Measurements from ENCODE around the gene HOXB7. TPM values are rescaled to one million over a fixed set of nuclear protein-coding genes. Genes with fewer than 3 reads are reported as not detected.
A peak's percentile ranks its signal among the peaks of the same experiment; 100 is the strongest.

The HOXB7 gene
- total RNA-seq, 2 experiments from 2014 or later = 1.6 to 1.7 TPM

DNA sequence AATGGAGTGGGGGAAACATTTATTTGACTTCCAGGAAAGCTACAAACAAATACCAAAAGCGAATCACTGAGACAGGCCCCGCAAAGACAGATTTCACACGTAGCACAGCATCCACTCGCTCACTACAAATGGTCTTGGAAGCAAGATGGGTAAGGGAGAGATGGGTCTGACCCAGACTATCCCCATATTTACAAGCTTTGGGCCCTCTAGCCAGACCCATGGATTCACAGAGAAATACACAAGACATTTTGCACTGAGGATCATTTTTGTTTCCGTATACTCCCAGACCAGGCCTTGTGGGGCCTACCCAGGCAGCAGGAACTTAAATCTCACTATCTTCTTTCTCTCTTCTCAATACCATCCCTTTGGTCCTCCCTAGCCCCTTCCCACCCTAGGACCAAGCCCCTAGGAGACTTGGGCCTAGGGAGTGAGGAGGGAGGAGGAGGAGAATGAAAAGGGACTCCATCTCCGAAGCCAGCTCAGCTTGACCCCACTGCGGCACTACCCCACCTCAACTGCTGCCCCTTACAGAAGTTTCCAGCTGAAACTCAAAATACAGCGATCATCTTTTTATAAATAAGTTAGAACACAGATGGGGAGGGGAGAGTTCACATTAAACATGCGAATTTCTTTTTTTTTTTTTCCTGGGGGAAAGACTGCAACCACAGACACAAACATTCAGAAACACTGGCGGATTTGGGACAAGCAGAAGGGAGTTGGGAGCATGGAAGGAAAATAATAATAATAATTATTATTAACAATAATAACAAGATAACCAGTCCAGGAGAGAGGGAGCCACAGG is 19.4 kb downstream of the HOXB7 start:
- H3K36me3 Mint-ChIP-seq (ENCODE audit: low read depth) = no peaks in the 10 kb centered on the region
- no peak for DNase-seq
- no peaks in the 10 kb centered on the region for H3K9me3 Mint-ChIP-seq
- peaks cover 84% of the 10 kb centered on the region for H3K27me3 Mint-ChIP-seq
- no peak overlapping the region for H3K4me3 Mint-ChIP-seq
- no peak overlapping the region for H3K27ac Mint-ChIP-seq
- ChIA-PET POLR2A (interaction anchor here (0.8 to 1.9 kb wide), 4 partner anchors 22 to 258 kb away, joined by 3 to 8 read pairs (median 6); no protein-coding TSS in a partner anchor), CTCF (interaction anchor here (0.7 to 5.8 kb wide), 8 partner anchors 99 to 511 kb away, joined by 3 to 62 read pairs (median 16); no protein-coding TSS in a partner anchor)
- peaks cover 43% of the 10 kb centered on the region for H3K4me1 Mint-ChIP-seq

DNA sequence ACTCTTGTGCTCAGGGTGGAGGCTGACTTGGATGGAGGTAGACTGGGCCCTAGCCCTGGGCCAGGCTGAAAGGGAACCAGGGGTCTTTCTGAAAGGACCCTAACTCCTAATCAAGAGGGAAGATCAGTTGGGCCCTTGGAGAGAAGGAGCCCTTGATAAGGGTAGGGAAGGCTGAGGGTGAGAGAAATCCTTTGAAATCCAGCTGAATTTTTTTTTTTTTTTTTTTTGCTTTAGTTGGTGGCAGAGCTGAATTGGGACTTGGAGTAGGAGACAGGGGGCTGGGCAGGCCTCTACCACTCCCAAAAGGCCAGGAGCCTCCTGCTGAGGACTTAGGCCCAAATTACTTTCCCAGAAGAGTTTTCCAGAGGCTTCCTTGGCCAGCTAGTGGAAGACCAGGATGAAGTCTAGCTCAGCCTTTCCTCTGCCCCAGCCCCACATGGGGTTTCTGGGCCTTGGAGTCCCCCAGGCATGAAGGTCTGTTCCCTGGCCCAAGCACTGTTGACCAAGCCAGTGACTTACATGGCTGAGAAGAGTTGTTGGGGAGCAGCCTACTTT is 20.1 kb downstream of the HOXB7 start:
- Mint-ChIP-seq H3K9me3 (no peaks in the 10 kb centered on the region), H3K36me3 (ENCODE audit: low read depth) (no peaks in the 10 kb centered on the region), H3K27ac (no peak overlapping the region), H3K27me3 (peaks cover 85% of the 10 kb centered on the region), H3K4me1 (peaks cover 46% of the 10 kb centered on the region), H3K4me3 (no peak overlapping the region)
- DNase-seq = no peak
- ChIA-PET CTCF (interaction anchor here (0.7 to 5.8 kb wide), 5 partner anchors 98 to 510 kb away, joined by 3 to 62 read pairs (median 5); no protein-coding TSS in a partner anchor), POLR2A (interaction anchor here (1.4 to 1.9 kb wide), 2 partner anchors 255 to 257 kb away, joined by 3 to 8 read pairs; no protein-coding TSS in a partner anchor)

DNA sequence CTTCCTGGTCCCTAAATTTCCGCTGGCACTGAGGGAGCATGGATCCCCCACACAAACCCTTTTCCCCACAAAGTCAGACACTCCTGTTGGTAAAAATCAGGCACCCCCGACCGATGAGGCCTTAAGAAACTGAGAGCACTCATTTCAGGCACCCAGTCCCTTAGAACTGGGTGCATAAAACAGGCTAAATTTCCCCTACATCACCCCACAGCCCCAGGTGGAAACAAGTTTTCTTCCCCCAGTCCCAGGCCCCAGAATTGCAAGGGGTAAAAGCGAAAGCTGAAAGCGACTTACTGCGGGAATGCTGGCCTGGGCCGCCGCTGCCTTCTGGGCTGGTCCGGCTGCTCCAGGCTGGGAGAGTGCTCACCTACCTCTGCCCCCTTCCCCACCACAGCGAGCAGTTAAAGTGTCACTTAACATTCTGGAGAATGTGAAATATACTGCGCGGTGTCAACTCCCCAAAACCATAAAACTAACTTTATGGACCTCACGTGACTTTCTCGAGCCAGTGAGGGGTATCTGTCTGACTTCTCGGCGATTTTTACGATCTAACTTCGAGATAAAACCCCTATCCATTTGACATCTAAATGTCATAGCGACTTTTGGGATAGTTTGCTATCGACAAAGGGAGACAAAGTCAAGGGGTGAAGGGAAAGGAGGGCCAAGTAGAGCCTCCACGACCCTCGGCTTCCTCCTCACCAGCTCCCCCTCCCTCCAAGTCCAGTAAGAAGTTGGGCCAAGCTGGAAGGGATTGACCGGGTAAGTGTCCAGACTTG is 20.8 kb downstream of the HOXB7 start, which contains the start of gene HOXB3:
Gene HOXB3, minus strand, starts transcription at position 411 of the 776 bp plus-strand sequence. CDS start 37,767 bp downstream, outside the sequence.
- POLR2A ChIA-PET = interaction anchor here (1.4 to 1.9 kb wide), 2 partner anchors 254 to 256 kb away, joined by 3 to 8 read pairs; no protein-coding TSS in a partner anchor
- no peaks in the 10 kb centered on the region for H3K36me3 Mint-ChIP-seq (ENCODE audit: low read depth)
- DNase-seq = no peak
- H3K4me1 Mint-ChIP-seq = peaks cover 48% of the 10 kb centered on the region
- H3K9me3 Mint-ChIP-seq = no peaks in the 10 kb centered on the region
- no peak within 1 kb of the TSS for H3K27ac Mint-ChIP-seq
- peaks cover 79% of the 10 kb centered on the region for H3K27me3 Mint-ChIP-seq
- CTCF ChIA-PET = interaction anchor here (0.9 to 5.8 kb wide), 4 partner anchors 97 to 431 kb away, joined by 3 to 62 read pairs (median 8); no protein-coding TSS in a partner anchor
- H3K4me3 Mint-ChIP-seq = no peak within 1 kb of the TSS

DNA sequence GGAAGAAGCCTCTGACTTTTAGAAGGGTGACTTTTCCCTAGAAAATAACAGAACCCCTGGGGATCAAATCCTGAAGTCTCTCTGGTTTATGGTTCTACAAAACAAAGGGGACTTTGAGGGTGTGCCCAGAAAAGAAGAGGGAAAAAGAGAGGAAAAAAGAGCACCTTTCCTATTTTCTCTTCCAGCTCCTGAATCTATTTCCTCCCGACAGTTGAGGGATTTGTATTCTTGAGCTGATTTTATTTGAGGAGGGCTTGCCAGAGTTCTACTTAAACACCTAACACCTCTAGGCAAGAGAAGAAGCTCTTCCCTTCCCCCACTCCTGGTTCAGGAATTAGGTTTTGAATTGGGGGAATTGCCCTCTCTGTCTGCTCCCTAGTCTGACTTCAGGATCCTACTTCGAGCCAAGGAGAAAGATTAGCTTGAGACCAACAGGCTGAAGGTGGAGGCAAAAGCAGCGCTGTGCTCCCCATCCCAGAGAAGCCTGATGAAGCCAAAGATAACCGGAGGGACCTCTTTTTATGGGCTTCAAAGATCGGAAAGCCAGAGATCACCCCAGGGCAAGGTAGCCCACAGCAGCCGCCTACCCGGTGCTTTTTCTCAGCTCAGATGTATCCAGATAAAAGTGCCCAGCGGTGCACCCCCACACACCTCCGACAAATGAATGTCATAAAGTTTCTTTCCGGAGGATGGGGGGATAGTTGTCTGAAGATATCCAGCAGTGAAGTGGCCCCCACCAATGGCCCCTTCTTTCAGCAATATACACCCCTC is 21.6 kb downstream of the HOXB7 start:
- H3K4me1 Mint-ChIP-seq = peaks cover 55% of the 10 kb centered on the region
- no peak overlapping the region for H3K4me3 Mint-ChIP-seq
- CTCF ChIA-PET = interaction anchor here (1.0 to 2.5 kb wide), 5 partner anchors 29 to 281 kb away, joined by 3 to 12 read pairs (median 5); no protein-coding TSS in a partner anchor
- DNase-seq = no peak
- POLR2A ChIA-PET = interaction anchor here (0.6 to 1.4 kb wide), 2 partner anchors 253 to 294 kb away, joined by 3 read pairs; no protein-coding TSS in a partner anchor
- peaks cover 78% of the 10 kb centered on the region for H3K27me3 Mint-ChIP-seq
- no peaks in the 10 kb centered on the region for H3K36me3 Mint-ChIP-seq (ENCODE audit: low read depth)
- H3K9me3 Mint-ChIP-seq = no peaks in the 10 kb centered on the region
- H3K27ac Mint-ChIP-seq = no peak overlapping the region

DNA sequence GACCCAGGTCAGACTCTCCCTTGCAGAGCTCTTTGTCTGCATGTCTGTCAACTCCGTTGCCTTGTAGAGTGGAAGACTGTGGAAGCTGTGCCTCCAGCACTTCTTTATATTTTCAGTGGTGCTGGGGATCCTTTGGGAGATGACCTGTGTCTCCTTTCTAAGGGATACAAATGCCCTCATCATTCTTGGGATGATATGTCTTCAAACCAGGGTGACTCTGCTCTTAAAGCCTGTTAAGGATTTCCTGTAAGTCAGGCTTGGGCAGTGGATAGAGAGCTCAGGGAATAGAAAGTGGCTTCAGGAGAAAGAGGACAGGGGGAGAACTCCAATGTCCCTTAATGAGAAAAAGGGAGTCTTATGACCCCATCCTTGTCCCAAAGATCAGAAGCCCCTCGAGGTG is 22.3 kb downstream of the HOXB7 start:
- Mint-ChIP-seq H3K27me3 (peaks cover 78% of the 10 kb centered on the region), H3K4me1 (peaks cover 51% of the 10 kb centered on the region), H3K36me3 (ENCODE audit: low read depth) (no peaks in the 10 kb centered on the region), H3K27ac (no peak overlapping the region), H3K4me3 (no peak overlapping the region), H3K9me3 (no peaks in the 10 kb centered on the region)
- POLR2A ChIA-PET = interaction anchor here (0.6 to 1.2 kb wide), 2 partner anchors 38 to 293 kb away, joined by 3 read pairs; partner anchors contain the start of gene HOXB9
- DNase-seq = no peak
- CTCF ChIA-PET = interaction anchor here (0.6 to 2.5 kb wide), 7 partner anchors 30 to 435 kb away, joined by 3 to 12 read pairs (median 4); no protein-coding TSS in a partner anchor

DNA sequence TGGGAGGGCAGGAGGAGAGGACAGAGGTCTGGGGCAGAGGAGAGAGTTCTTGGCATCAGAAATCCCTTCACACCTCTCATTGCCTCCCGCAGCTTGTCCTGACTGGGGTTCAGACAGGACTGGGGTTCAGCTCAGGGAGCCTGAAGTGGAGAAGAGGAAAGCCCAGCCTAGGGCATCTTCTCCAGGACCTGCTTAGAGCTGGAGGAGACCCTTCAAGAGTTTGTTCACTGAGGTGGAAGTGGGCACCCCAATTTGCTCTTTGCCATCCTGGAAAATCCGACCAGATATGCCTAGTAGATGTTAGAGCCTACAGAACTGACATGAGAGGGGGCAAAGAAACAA is 22.8 kb downstream of the HOXB7 start:
- H3K36me3 Mint-ChIP-seq (ENCODE audit: low read depth) = no peaks in the 10 kb centered on the region
- no peaks in the 10 kb centered on the region for H3K9me3 Mint-ChIP-seq
- POLR2A ChIA-PET = interaction anchor here (0.7 to 1.2 kb wide), 6 partner anchors 13 to 236 kb away, joined by 3 to 4 read pairs (median 3); partner anchors contain the start of gene HOXB9
- H3K27ac Mint-ChIP-seq = no peak overlapping the region
- no peak for DNase-seq
- H3K4me1 Mint-ChIP-seq = peaks cover 46% of the 10 kb centered on the region
- no peak overlapping the region for H3K4me3 Mint-ChIP-seq
- H3K27me3 Mint-ChIP-seq = peaks cover 78% of the 10 kb centered on the region
- CTCF ChIA-PET = interaction anchor here (0.5 to 2.5 kb wide), 10 partner anchors 30 to 435 kb away, joined by 3 to 12 read pairs (median 4); no protein-coding TSS in a partner anchor

DNA sequence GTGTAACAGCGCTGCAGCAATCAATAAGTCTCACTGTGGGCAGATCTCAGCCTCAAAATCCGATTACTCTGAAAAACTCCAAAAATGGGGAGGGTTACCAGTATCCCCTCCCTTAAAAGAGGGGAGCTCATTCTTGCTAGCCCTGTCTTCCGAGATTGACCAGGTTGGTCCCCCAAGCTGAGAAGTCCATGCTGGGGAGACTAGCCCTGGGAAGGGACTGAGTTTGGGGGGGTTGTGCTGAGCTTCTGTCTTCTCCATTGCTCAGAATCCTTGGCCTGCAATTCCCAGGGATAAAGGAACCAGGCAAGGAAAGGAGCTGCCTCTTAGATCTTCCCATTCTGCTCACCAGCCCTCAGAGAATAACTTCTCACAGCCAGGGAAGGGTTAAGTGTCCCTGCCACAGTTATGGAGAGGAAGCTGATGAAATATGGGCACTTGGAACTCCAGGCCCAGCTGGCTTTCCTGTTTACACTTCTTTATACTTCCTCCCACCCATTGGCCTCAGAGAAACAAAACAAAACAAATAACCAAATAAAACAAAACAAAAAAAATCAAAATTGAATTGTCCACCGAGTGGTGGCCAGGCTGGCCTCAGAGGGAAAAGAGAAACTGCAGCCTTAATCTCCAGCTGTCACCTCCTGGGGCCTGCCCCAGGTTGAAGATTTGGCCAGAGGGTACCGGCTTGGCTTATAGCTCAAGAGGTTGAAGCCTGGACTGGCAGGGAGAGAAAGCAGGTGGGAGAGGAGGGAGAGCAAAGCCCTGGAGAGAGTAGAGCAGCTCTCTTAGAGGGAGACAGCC is 23.3 kb downstream of the HOXB7 start:
- CTCF ChIA-PET = interaction anchor here (0.5 to 2.5 kb wide), 10 partner anchors 31 to 328 kb away, joined by 3 to 12 read pairs (median 3); no protein-coding TSS in a partner anchor
- DNase-seq = no peak
- H3K27me3 Mint-ChIP-seq = peaks cover 79% of the 10 kb centered on the region
- no peaks in the 10 kb centered on the region for H3K9me3 Mint-ChIP-seq
- H3K4me3 Mint-ChIP-seq = no peak overlapping the region
- no peak overlapping the region for H3K27ac Mint-ChIP-seq
- POLR2A ChIA-PET = interaction anchor here (0.7 to 1.2 kb wide), 6 partner anchors 14 to 235 kb away, joined by 3 to 4 read pairs (median 3); partner anchors contain the start of gene HOXB9
- no peaks in the 10 kb centered on the region for H3K36me3 Mint-ChIP-seq (ENCODE audit: low read depth)
- H3K4me1 Mint-ChIP-seq = peaks cover 45% of the 10 kb centered on the region

DNA sequence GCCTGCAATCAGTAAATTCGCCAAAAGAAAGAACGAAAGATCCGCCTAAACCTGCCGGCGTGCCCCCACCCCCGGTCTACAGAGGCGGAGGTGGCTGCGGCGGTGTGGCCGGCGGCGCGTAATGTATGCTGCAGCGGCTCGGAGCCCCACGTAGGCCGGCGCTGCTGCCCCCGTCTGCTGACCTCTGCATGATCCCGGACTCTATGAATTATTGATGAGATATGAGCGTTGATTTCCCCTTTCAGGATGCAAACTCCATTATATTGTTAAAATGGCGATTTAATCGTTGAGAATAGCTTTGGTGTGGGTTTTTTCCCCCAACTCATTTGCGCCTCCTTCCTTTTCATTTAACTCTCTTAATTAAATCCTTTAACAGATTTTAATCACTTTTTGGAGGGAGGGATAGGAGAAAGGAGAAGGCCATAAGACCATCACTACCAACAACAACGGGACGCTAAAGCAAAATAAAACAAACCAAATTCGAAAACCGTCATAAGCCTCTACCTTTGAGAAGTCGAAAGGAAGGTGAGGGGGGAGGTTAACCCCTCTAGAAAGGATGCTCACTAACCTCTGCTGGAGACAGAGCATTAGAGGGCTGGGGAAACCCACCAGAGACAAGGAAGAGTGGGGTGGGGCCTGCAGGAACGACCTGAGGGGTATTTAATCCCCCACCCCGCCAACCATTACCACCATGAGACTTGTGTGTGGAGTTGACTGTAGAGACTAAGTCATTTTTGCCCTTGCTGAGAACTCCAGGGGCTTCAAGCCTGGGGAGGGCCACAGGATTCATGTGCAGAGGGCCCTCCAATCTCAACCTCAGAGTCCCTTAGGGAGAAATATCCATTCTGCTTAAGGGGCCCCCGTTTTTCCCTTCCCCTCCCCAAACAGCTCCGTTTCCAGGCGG is 24.2 kb downstream of the HOXB7 start:
- Mint-ChIP-seq H3K27me3 (peaks cover 80% of the 10 kb centered on the region), H3K4me3 (peak overlapping the region; percentile 92), H3K27ac (peak overlapping the region; percentile 19), H3K36me3 (ENCODE audit: low read depth) (no peaks in the 10 kb centered on the region), H3K4me1 (peaks cover 47% of the 10 kb centered on the region), H3K9me3 (no peaks in the 10 kb centered on the region)
- peak; percentile 46 for DNase-seq
- ChIA-PET CTCF (interaction anchor here (0.6 to 1.0 kb wide), 3 partner anchors 39 to 133 kb away, joined by 3 read pairs; no protein-coding TSS in a partner anchor), POLR2A (interaction anchor here (1.0 kb wide), 2 partner anchors 95 to 234 kb away, joined by 3 to 4 read pairs; no protein-coding TSS in a partner anchor)

DNA sequence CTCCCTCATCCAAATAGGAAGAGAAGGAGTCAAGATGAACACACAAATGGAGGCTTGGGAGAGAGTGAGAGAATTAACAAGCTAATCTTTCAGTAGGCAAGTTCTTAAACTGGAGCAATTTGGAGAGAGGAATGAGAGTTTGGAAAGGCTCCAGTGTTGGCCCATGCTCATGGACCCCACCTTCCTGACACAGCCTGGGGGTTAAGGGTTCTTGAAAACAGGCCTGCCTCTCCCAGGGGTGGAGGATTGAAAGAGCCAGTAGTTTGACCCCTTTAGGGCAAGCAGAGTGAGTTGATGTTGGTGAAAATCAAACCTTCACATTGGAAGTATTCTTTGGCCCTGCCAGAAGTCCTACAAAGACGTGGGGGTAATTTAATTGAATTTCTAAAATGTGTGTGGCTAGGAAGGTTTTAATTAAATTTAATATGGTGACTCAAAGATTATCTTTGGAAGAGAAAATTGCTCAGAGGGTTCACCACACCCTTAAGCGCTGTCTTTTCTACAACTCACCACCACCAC is 26.5 kb downstream of the HOXB7 start:
- ChIA-PET CTCF (interaction anchor here (1.0 to 2.4 kb wide), 4 partner anchors 9 to 276 kb away, joined by 4 to 14 read pairs (median 6); partner anchors contain the start of gene HOXB5), POLR2A (no interaction called here)
- H3K27ac Mint-ChIP-seq = no peak overlapping the region
- H3K4me1 Mint-ChIP-seq = peaks cover 66% of the 10 kb centered on the region
- H3K36me3 Mint-ChIP-seq (ENCODE audit: low read depth) = peaks cover 3% of the 10 kb centered on the region
- H3K27me3 Mint-ChIP-seq = peaks cover 80% of the 10 kb centered on the region
- peak overlapping the region; percentile 92 for H3K4me3 Mint-ChIP-seq
- H3K9me3 Mint-ChIP-seq = no peaks in the 10 kb centered on the region
- DNase-seq = no peak

DNA sequence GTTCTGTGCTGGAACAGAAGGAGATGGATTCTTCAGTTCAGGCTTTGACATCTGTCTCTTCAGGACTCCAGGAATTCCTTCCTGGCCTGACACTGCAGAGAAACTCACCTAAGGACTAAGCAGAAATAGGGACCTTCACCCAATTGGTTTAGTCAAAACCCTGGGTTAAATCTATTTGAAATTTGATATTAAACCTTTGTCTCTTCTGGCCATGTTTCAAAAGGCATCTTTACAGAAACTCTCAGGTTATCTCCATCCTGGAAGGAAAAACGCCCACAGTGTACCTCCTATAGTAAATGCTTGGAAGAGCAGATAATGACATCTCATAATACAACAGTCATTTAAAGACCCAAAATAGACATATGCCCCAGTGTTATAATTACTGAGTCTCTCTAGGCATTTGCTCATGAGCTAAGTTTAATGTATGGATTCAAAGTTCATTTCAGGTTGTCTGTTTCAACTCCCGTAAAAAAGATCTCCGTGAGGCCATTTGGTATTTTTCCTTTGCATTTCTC is 27.1 kb downstream of the HOXB7 start:
- peaks cover 71% of the 10 kb centered on the region for H3K4me1 Mint-ChIP-seq
- no peak for DNase-seq
- POLR2A ChIA-PET = interaction anchor here (0.8 to 1.1 kb wide), 2 partner anchors 130 to 250 kb away, joined by 3 to 6 read pairs; no protein-coding TSS in a partner anchor
- no peaks in the 10 kb centered on the region for H3K9me3 Mint-ChIP-seq
- H3K27ac Mint-ChIP-seq = no peak overlapping the region
- peaks cover 80% of the 10 kb centered on the region for H3K27me3 Mint-ChIP-seq
- CTCF ChIA-PET = interaction anchor here (0.5 to 2.4 kb wide), 5 partner anchors 9 to 276 kb away, joined by 4 to 14 read pairs (median 5); partner anchors contain the start of gene HOXB5
- peaks cover 3% of the 10 kb centered on the region for H3K36me3 Mint-ChIP-seq (ENCODE audit: low read depth)
- peak overlapping the region; percentile 92 for H3K4me3 Mint-ChIP-seq

All from activated CD4-positive, alpha-beta memory T cell treated with anti-CD3 and anti-CD28 coated beads, Interleukin-2, amount 10 ng/mL, durations not matched to agents 7 days and 5 days (primary cell).